Tibial nerve (tissue), 4 donors: ENCODE results near the gene EML6. TPM values are rescaled to one million over a fixed set of nuclear protein-coding genes. Genes with fewer than 3 reads are reported as not detected.

Source experiments
- DNase-seq, 2 donors: peaks; one replicate each; pipeline ENCODE4 v3.0.0-alpha.2; 2019; ENCODE audit warnings: low spot score in 2 of 2
- H3K27ac ChIP-seq, 4 donors: fragments of 200-600 bp; sonication (generic) in 3 of 4; one replicate each; pipeline ENCODE4 v1.5.1; 2017 to 2019; ENCODE audit warnings: mild to moderate bottlenecking in 1 of 4
- H3K27me3 ChIP-seq, 2 donors: fragments of 200-600 bp; sonication (generic) in 1 of 2; one replicate each; pipeline versions ENCODE4 v1.5.1 to v1.6.0; 2017 to 2019
- H3K36me3 ChIP-seq, 3 donors: fragments of 200-600 bp; sonication (generic); one replicate each; pipeline ENCODE4 v1.5.1; 2018 to 2019
- H3K4me1 ChIP-seq, 4 donors: fragments of 200-600 bp; sonication (generic) in 3 of 4; one replicate each; pipeline ENCODE4 v1.5.1; 2017 to 2019
- H3K4me3 ChIP-seq, 4 donors: fragments of 200-600 bp; sonication (generic) in 3 of 4; one replicate each; pipeline ENCODE4 v1.5.1; 2017 to 2019; ENCODE audit warnings: mild to moderate bottlenecking in 1 of 4, moderate library complexity in 1 of 4
- H3K9me3 ChIP-seq, 4 donors: fragments of 200-600 bp; sonication (generic) in 3 of 4; one replicate each; pipeline ENCODE4 v1.5.1; 2017 to 2019
- EP300 ChIP-seq, 2 donors: sonication (generic); formaldehyde crosslinking; IDR thresholded peaks; one replicate each; pipeline ENCODE4 v1.6.1; 2017; ENCODE audit warnings: antibody characterized with exemption in 2 of 2, mild to moderate bottlenecking in 1 of 2
- POLR2A ChIP-seq, 2 donors: fragments of 450-650 bp; IDR thresholded peaks; one replicate each; pipeline ENCODE4 v1.6.1; 2017; ENCODE audit warnings: antibody characterized with exemption in 2 of 2, mild to moderate bottlenecking in 2 of 2, moderate library complexity in 2 of 2
- WGBS, 2 donors: methylation state at CpG; one replicate each; pipeline ENCODE4 v1.1.5; 2018; 5-methylcytosine and 5-hydroxymethylcytosine counted together
- total RNA-seq, 4 donors: library from RNA; depleted of rRNA; stranded (reverse); fragments of >200 nt; gene quantifications; one replicate each; pipeline ENCODE4 v1.1.0, GENCODE V29; 2016
- TF ChIP-seq, protein P1 (sequence below), 5 experiments: fragments of 200-600 bp in 3 of 5; fragments of 450-650 bp in 2 of 5; sonication (generic) in 3 of 5; IDR thresholded peaks; one replicate each; pipeline ENCODE4 v1.5.1; 2016 to 2019; ENCODE audit warnings: antibody characterized with exemption in 5 of 5, mild to moderate bottlenecking in 3 of 5, moderate library complexity in 2 of 5

EML6 gene
- total RNA-seq: 10 to 100 TPM in 1 of 4 donors, under 1 TPM in 3; 0.60 to 18.0 (median 0.93) TPM

DNA sequence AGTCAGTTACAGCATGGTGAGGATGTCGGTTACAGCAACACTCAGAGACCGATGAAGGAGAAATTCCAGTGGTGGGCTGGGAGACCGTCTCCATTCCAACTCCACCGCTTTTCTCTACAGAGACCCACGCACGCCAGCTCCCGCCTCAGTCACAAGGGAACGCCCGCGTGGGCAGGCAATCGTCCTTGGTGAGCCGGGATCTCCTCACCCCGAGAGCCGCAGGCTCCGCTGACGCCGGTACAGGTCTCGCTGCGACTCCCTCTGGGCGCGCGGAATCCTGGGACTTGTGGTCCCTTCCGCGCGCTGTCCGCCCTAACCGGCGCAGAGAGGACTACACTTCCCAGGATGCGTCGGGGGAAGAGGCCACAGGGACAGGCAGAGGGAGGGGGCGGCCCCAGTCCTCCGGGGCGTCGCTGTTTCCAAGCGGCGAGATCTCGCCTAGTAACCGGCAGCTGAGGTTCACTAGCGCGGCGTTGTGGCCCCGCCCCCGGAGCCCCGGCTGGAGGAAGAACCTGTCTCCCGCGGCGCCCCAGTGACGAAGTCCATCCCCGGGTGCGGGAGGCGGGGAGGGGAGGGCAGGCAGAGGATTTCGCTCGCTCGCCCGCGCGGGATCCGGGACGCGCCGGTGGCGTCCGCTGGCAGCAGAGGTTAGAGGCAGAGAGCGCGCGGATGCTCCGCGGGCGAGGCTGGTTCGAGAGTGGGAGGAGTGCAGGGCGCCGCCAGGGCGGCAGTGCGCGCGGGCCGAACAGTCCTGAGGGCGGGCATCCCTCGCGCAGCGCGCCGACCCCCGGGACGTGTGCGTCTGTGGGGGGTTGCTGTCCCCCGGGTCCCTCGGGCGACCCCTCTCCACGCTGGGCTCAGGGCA is at the start of gene EML6:
EML6 (plus strand) TSS at position 532 of the 865 bp plus-strand sequence. CDS start 1,400 bp downstream, outside the sequence.
- H3K36me3 ChIP-seq: no peaks in the 10 kb centered on the region
- no peaks in the 10 kb centered on the region for H3K9me3 ChIP-seq
- peaks cover 0 to 22% (median 6%) of the 10 kb centered on the region in 4 donors for H3K4me1 ChIP-seq
- H3K27ac ChIP-seq: peak within 1 kb of the TSS; percentile 11 to 68 (median 63)
- 0 to 1% methylated on average over 42 to 61 of the region's 90 CpGs for WGBS, 2 donors
- peak within 1 kb of the TSS; percentile 68 to 88 (median 80) for H3K4me3 ChIP-seq
- peaks cover 0 to 16% of the 10 kb centered on the region in 2 donors for H3K27me3 ChIP-seq
- TF ChIP-seq, protein P1, sequence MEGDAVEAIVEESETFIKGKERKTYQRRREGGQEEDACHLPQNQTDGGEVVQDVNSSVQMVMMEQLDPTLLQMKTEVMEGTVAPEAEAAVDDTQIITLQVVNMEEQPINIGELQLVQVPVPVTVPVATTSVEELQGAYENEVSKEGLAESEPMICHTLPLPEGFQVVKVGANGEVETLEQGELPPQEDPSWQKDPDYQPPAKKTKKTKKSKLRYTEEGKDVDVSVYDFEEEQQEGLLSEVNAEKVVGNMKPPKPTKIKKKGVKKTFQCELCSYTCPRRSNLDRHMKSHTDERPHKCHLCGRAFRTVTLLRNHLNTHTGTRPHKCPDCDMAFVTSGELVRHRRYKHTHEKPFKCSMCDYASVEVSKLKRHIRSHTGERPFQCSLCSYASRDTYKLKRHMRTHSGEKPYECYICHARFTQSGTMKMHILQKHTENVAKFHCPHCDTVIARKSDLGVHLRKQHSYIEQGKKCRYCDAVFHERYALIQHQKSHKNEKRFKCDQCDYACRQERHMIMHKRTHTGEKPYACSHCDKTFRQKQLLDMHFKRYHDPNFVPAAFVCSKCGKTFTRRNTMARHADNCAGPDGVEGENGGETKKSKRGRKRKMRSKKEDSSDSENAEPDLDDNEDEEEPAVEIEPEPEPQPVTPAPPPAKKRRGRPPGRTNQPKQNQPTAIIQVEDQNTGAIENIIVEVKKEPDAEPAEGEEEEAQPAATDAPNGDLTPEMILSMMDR (IDR thresholded peaks at IDR 0.05): peak in 2 of 5 experiments; percentile 26 to 27
- peak in 1 of 2 donors; percentile 69 for TF ChIP-seq EP300 (IDR thresholded peaks at IDR 0.05)
- peak in 1 of 2 donors; percentile 31 for TF ChIP-seq POLR2A (IDR thresholded peaks at IDR 0.05)
- peak; percentile 92 to 94 for DNase-seq

DNA sequence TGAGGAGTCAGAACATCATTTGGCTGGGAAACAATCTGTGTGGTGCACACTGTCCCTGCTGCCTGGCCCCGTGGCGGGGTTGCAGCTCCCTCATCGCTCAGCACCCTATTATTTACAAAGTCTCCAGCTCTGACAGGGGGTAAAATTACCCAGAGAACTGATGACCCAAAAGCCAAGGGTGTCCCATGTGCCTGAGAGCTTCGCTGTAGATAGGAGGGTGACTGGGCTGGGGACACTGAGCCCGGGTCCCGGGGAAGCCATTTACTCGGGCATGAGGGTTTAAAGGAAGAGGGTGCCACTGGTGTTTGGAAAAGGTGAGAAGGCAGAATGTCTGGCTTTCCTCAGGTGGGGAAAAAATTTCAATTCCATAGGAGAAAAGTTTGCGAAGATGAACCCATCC is 48.2 kb upstream of the EML6 start:
- H3K4me1 ChIP-seq: peaks cover 0 to 44% (median 19%) of the 10 kb centered on the region in 4 donors
- H3K36me3 ChIP-seq: peaks cover 0 to 8% (median 4%) of the 10 kb centered on the region in 3 donors
- H3K27me3 ChIP-seq: no peaks in the 10 kb centered on the region
- no peaks in the 10 kb centered on the region for H3K9me3 ChIP-seq
- no peak for TF ChIP-seq POLR2A (IDR thresholded peaks at IDR 0.05)
- TF ChIP-seq, protein P1 (IDR thresholded peaks at IDR 0.05): no peak
- TF ChIP-seq EP300 (IDR thresholded peaks at IDR 0.05): no peak
- 88 to 93% methylated on average over 8 of the region's 8 CpGs for WGBS, 2 donors
- H3K27ac ChIP-seq: no peak overlapping the region
- DNase-seq: no peak
- H3K4me3 ChIP-seq: no peak overlapping the region

DNA sequence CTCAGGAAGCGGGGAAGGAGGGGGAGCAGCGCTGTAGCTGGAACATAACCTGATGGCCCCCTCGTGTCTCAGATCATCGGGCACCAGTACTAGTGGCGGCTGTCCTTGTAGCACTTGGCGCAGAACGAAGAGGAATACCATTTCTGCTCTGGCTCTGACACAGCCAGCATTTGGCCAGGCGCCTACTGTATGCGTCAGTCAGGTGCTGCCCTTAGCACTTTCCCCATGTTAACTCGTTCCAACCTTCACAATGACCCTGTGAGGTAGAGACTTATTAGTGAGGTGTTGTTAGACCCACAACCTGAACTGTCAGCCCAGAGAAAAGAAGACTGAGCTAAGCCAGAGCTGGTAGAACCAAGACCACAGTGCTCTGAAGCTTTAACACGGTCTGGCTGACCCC is 47.7 kb upstream of the EML6 start:
- Histone ChIP-seq H3K27me3 (no peaks in the 10 kb centered on the region), H3K4me3 (no peak overlapping the region), H3K9me3 (no peaks in the 10 kb centered on the region), H3K36me3 (peaks cover 0 to 5% (median 0%) of the 10 kb centered on the region in 3 donors), H3K27ac (no peak overlapping the region), H3K4me1 (peaks cover 0 to 39% (median 18%) of the 10 kb centered on the region in 4 donors)
- 62 to 83% methylated on average over 9 to 11 of the region's 11 CpGs for WGBS, 2 donors
- TF ChIP-seq, protein P1 (IDR thresholded peaks at IDR 0.05): no peak
- TF ChIP-seq POLR2A (IDR thresholded peaks at IDR 0.05): no peak
- no peak for TF ChIP-seq EP300 (IDR thresholded peaks at IDR 0.05)
- no peak for DNase-seq

DNA sequence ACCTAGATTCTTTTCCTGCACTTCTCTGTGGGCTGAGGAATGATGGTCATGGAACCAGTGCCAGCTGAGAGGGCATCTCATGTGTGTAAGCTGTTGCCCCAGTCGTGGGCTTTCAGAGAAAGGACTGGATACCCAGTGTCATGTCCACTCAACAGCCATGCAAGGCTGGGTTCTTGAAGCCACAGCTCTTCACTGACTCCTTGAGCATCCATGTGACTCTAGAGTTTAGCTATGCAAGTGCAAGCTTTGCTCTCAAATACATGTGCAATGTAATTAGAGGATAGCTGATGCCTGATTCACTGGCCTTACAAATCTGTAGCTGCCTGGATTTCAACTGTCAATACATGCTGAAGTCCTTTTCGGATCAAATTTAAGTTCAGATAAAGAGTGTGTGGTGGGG is 46.8 kb upstream of the EML6 start:
- Histone ChIP-seq H3K4me1 (peaks cover 0 to 31% (median 18%) of the 10 kb centered on the region in 4 donors), H3K4me3 (no peak overlapping the region), H3K27me3 (no peaks in the 10 kb centered on the region), H3K27ac (no peak overlapping the region), H3K36me3 (no peaks in the 10 kb centered on the region), H3K9me3 (no peaks in the 10 kb centered on the region)
- TF ChIP-seq, protein P1 (IDR thresholded peaks at IDR 0.05): no peak
- TF ChIP-seq POLR2A (IDR thresholded peaks at IDR 0.05): no peak
- DNase-seq: no peak
- WGBS, 2 donors: 75 to 89% methylated on average over 2 of the region's 2 CpGs
